Heart left ventricle (tissue), 16 donors: Measurements from ENCODE around the gene CCM2. TPM values are rescaled to one million over a fixed set of nuclear protein-coding genes. Genes with fewer than 3 reads are reported as not detected.

ENCODE experiments used
- ATAC-seq, 4 donors: fragments of 200-7000 bp; cut with Tn5 transposase; one replicate each; pipeline ENCODE4 v1.9.1; 2020 to 2022; ENCODE audit warnings: moderate library complexity in 4 of 4, mild to moderate bottlenecking in 3 of 4, moderate number of reproducible peaks in 1 of 4
- DNase-seq, 5 donors: peaks; one replicate each; pipeline ENCODE4 v3.0.0-alpha.2; 2020
- H3K27ac ChIP-seq, 12 donors: fragments of 200-600 bp; sonication (generic) in 4 of 12; one replicate each; pipeline versions ENCODE4 v1.5.0 to v1.8.0; 2016 to 2022; ENCODE audit warnings: mild to moderate bottlenecking in 2 of 12
- H3K27me3 ChIP-seq, 9 donors: fragments of 200-600 bp; sonication (generic) in 2 of 9; one replicate each; pipeline versions ENCODE4 v1.5.1 to v1.8.0; 2016 to 2022; ENCODE audit warnings: mild to moderate bottlenecking in 3 of 9
- H3K36me3 ChIP-seq, 9 donors: fragments of 200-600 bp; sonication (generic) in 2 of 9; one replicate each; pipeline versions ENCODE4 v1.5.0 to v1.8.0; 2018 to 2022; ENCODE audit warnings: mild to moderate bottlenecking in 2 of 9
- H3K4me1 ChIP-seq, 12 donors: fragments of 200-600 bp; sonication (generic) in 4 of 12; one replicate each; pipeline versions ENCODE4 v1.5.0 to v1.8.0; 2016 to 2022; ENCODE audit warnings: mild to moderate bottlenecking in 3 of 12
- H3K4me3 ChIP-seq, 12 donors: fragments of 200-600 bp; sonication (generic) in 4 of 12; one replicate each; pipeline versions ENCODE4 v1.5.0 to v1.8.0; 2017 to 2022; ENCODE audit warnings: mild to moderate bottlenecking in 9 of 12, moderate library complexity in 4 of 12
- H3K9me3 ChIP-seq, 12 donors: fragments of 200-600 bp; sonication (generic) in 4 of 12; one replicate each; pipeline versions ENCODE4 v1.5.0 to v1.8.0; 2016 to 2022; ENCODE audit warnings: mild to moderate bottlenecking in 1 of 12
- CTCF ChIP-seq, 12 donors: fragments of 200-600 bp; sonication (generic) in 4 of 12; IDR thresholded peaks; one replicate each; pipeline versions ENCODE4 v1.5.0 to v1.8.0; 2018 to 2022; ENCODE audit warnings: antibody characterized with exemption in 12 of 12, mild to moderate bottlenecking in 5 of 12
- POLR2A ChIP-seq, 2 donors: fragments of 450-650 bp; IDR thresholded peaks; one replicate each; pipeline ENCODE4 v1.6.1; 2017; ENCODE audit warnings: antibody characterized with exemption in 2 of 2, mild to moderate bottlenecking in 2 of 2, moderate library complexity in 2 of 2
- WGBS, 4 donors: extraction: QIAGEN DNeasy Blood & Tissue Kit in 2 of 4; methylation state at CpG; one replicate each; pipeline versions ENCODE4 v1.1.5 to v1.1.7; 2013 to 2018; 5-methylcytosine and 5-hydroxymethylcytosine counted together
- intact Hi-C, 10 donors: fragments of 100-400 bp; cut with DNase I; formaldehyde crosslinking; loops; one replicate each; pipeline versions ENCODE4 v1.11.1 to v1.14.2; 2022
- polyA plus RNA-seq, 2 donors: library from polyadenylated mRNA; stranded (reverse); fragments of 200-250 nt; gene quantifications; one replicate each; pipeline ENCODE4 v1.2.3, GENCODE V29; 2013
- total RNA-seq, 9 donors: library from RNA; depleted of rRNA in 2 of 9; stranded (reverse); fragments of >200 nt in 2 of 9; fragmentation: NEBNext Ultra II Directional in 3 of 9; extraction: Animal tissue kit (Norgen Biotek cat#: 25700) in 3 of 9; gene quantifications; one replicate each; pipeline versions ENCODE4 v1.1.0 to v1.2.4, GENCODE V29; 2016 to 2023
- donor health status: ischemic (EF 13 %, LVEDD 7.1; RV severe dilation, severe dysfunction).
- donor health status: healthy with polysubstance abuse.
- donor health status: DM: no; HTN: yes; CAD: no.
- donor health status: DM: no; HTN: no; CAD: no.
- donor health status: ischemic (EF 25% LVEDD 6.9; RV normal size, moderate dysfunction).
- donor health status: ischemic (EF 25% LVEDD 5.7; RV mildly dilated, moderate dysfunction).
- donor health status: healthy.
- donor health status: DM: yes; HTN: yes; CAD: no.
- donor health status: ischemic (EF 35%, LVEDD 5.7; RV mildly dilated, moderate dysfunction).
- donor health status: nonischemic (EF 11% LVEDD 7.7; RV severe dilation, severe dysfunction).
- donor health status: DM: yes; HTN: yes; CAD: no.
- donor health status: PGD.
- donor health status: ischemic (EF 29% LVEDD 5.4; RV normal size, mild dysfunction).
- donor health status: nonischemic (EF 23%, LVEDD 6.1; RV moderate dilation, normal function).

CCM2 gene
- total and polyA plus RNA-seq, 11 donors, result 24.7 to 68.2 (median 35.3) TPM

- H3K27ac ChIP-seq, result no peak overlapping the region
- peaks cover 0 to 15% (median 4%) of the 10 kb centered on the region in 9 donors for H3K27me3 ChIP-seq
- no peak for TF ChIP-seq CTCF (IDR thresholded peaks at IDR 0.05)
- no peak for TF ChIP-seq POLR2A (IDR thresholded peaks at IDR 0.05)
- H3K9me3 ChIP-seq, result no peaks in the 10 kb centered on the region
- ATAC-seq, result no peak
- no peak overlapping the region for H3K4me3 ChIP-seq
- DNase-seq, result no peak
- H3K36me3 ChIP-seq, result peaks cover 0 to 54% (median 0%) of the 10 kb centered on the region in 9 donors
- WGBS, 4 donors, result 79 to 96% (median 87%) methylated on average over 7 to 9 of the region's 9 CpGs
- intact Hi-C loops, result loop anchor here in 1 of 10 donors (5.0 kb wide), 1 partner anchor 150 kb away; no protein-coding TSS in a partner anchor
- H3K4me1 ChIP-seq, result peaks cover 0 to 13% (median 10%) of the 10 kb centered on the region in 12 donors
These were observed 33.1 kb upstream of the CCM2 start for GRCh38 chr7:44966731-44967538.

GRCh38 chr7:44967571-44968446 lies 32.2 kb upstream of the CCM2 start:
- ATAC-seq (peak in 1 of 4 donors; percentile 31), DNase-seq (no peak)
- H3K4me3 ChIP-seq, result no peak overlapping the region
- no peak overlapping the region for H3K27ac ChIP-seq
- H3K4me1 ChIP-seq, result peaks cover 0 to 5% (median 3%) of the 10 kb centered on the region in 12 donors
- H3K36me3 ChIP-seq, result peaks cover 0 to 62% (median 0%) of the 10 kb centered on the region in 9 donors
- intact Hi-C loops, result loop anchor here in 1 of 10 donors (5.0 kb wide), 1 partner anchor 149 kb away; no protein-coding TSS in a partner anchor
- no peaks in the 10 kb centered on the region for H3K9me3 ChIP-seq
- 63 to 83% (median 76%) methylated on average over 9 to 18 of the region's 18 CpGs for WGBS, 4 donors
- peaks cover 0 to 7% (median 0%) of the 10 kb centered on the region in 9 donors for H3K27me3 ChIP-seq
- TF ChIP-seq CTCF (IDR thresholded peaks at IDR 0.05) (peak in 8 of 12 donors; percentile 9 to 47 (median 28)), POLR2A (IDR thresholded peaks at IDR 0.05) (no peak)

- Histone ChIP-seq H3K4me3 (no peak overlapping the region), H3K4me1 (peaks cover 0 to 4% (median 0%) of the 10 kb centered on the region in 12 donors), H3K36me3 (peaks cover 0 to 73% (median 0%) of the 10 kb centered on the region in 9 donors), H3K27ac (no peak overlapping the region), H3K9me3 (no peaks in the 10 kb centered on the region), H3K27me3 (no peaks in the 10 kb centered on the region)
- ATAC-seq (no peak), DNase-seq (no peak)
- no peak for TF ChIP-seq CTCF (IDR thresholded peaks at IDR 0.05)
- TF ChIP-seq POLR2A (IDR thresholded peaks at IDR 0.05), result no peak
- intact Hi-C loops, result loop anchor here in 1 of 10 donors (5.0 kb wide), 1 partner anchor 148 kb away; no protein-coding TSS in a partner anchor
- WGBS, 4 donors, result 90 to 93% (median 91%) methylated on average over 8 to 11 of the region's 11 CpGs
These were observed 30.8 kb upstream of the CCM2 start for GRCh38 chr7:44969049-44969700.
